Right atrium auricular region (tissue), 2 donors: ENCODE data around the gene PSMA7. TPM values are rescaled to one million over a fixed set of nuclear protein-coding genes. Genes with fewer than 3 reads are reported as not detected.

Experiments
- DNase-seq: peaks from one replicate; pipeline ENCODE4 v3.0.0-alpha.2; 2019; ENCODE audit warnings: low spot score
- H3K27ac ChIP-seq, 2 donors: fragments of 200-600 bp; sonication (generic); 1 replicate in 1 of 2; 2 replicates in 1 of 2; pipeline ENCODE4 v1.5.1; 2016 to 2019
- H3K27me3 ChIP-seq, 2 donors: fragments of 200-600 bp; sonication (generic); one replicate each; pipeline versions ENCODE4 v1.5.1 to v1.6.0; 2017 to 2019
- H3K36me3 ChIP-seq: fragments of 200-600 bp; sonication (generic); one replicate; pipeline ENCODE4 v1.5.1; 2016
- H3K4me1 ChIP-seq, 2 donors: fragments of 200-600 bp; sonication (generic); one replicate each; pipeline versions ENCODE4 v1.5.1 to v1.6.0; 2017 to 2019
- H3K4me3 ChIP-seq, 2 donors: fragments of 200-600 bp; sonication (generic); 1 replicate in 1 of 2; 2 replicates in 1 of 2; pipeline ENCODE4 v1.5.1; 2017 to 2019; ENCODE audit warnings: mild to moderate bottlenecking in 1 of 2, moderate library complexity in 1 of 2
- H3K9me3 ChIP-seq, 2 donors: fragments of 200-600 bp; sonication (generic); one replicate each; pipeline ENCODE4 v1.5.1; 2019
- CTCF ChIP-seq, 2 donors: fragments of 200-600 bp; sonication (generic); IDR thresholded peaks; one replicate each; pipeline ENCODE4 v1.5.1; 2019; ENCODE audit warnings: antibody characterized with exemption in 2 of 2
- total RNA-seq, 2 donors: library from RNA; depleted of rRNA; stranded (reverse); fragments of >200 nt; gene quantifications; one replicate each; pipeline ENCODE4 v1.1.0, GENCODE V29; 2016

The PSMA7 gene
- total RNA-seq, result 100 to 1,000 TPM; 258 to 313 TPM

- Histone ChIP-seq H3K4me3 (peak within 1 kb of the TSS; percentile 85 to 92), H3K27ac (peak within 1 kb of the TSS; percentile 89 to 96), H3K4me1 (peaks cover 0 to 46% of the 10 kb centered on the region in 2 donors), H3K9me3 (no peaks in the 10 kb centered on the region), H3K27me3 (no peaks in the 10 kb centered on the region), H3K36me3 (peaks cover 26% of the 10 kb centered on the region)
- peak; percentile 86 for DNase-seq
- no peak for TF ChIP-seq CTCF (IDR thresholded peaks at IDR 0.05)
These were observed at the start of gene PSMA7, which contains the start of gene SS18L1 for GRCh38 chr20:62143081-62143956. Gene PSMA7, minus strand, starts transcription at chr20:62143394. Its CDS starts 91 bp downstream, at chr20:62143303. Gene SS18L1, plus strand, starts transcription at chr20:62143769. Its CDS starts 52 bp downstream, at chr20:62143821.

GRCh38 chr20:62192635-62193034 lies 49.4 kb upstream of the PSMA7 start:
- Histone ChIP-seq H3K27me3 (no peaks in the 10 kb centered on the region), H3K27ac (no peak overlapping the region), H3K36me3 (peaks cover 30% of the 10 kb centered on the region), H3K4me1 (peaks cover 0 to 11% of the 10 kb centered on the region in 2 donors), H3K9me3 (no peaks in the 10 kb centered on the region), H3K4me3 (no peak overlapping the region)
- no peak for DNase-seq
- TF ChIP-seq CTCF (IDR thresholded peaks at IDR 0.05), result no peak

DNA sequence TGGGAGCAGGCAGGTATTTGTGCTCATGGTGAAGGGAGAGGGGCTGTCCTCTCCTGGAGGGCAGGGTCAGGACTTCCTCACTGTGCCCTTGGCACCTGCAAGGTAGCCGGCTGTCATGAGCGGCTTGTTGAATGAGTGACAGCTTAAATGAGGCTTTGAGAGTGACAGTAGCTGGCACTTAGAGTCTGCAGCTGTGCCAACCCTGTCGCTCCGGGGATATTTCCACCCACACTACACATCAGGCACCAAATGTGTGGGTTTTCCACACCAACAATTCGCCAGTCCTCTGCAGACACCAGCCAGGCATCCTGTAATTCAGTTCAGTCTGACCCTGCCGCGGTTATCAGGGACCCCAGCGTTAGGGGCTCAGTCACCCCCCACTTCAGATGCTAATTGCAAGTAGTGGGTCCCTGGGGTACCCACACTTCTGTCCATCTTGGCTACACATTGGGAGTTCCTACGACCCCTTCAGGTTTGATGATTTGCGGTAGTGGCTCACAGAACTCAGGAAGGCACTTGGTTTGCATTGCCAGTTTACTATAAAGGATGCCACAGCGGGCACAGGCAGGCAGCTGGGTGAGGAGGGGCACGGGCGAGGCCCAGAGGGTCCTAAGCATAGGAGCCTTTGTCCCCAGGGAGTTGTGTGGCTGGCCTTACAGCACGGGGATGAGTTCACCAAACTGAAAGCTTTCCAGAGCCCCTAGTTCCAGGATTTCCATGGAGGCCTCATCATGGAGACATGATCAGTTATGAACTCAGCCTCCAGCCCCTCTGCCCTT lies 48.8 kb upstream of the PSMA7 start:
- TF ChIP-seq CTCF (IDR thresholded peaks at IDR 0.05), result no peak
- Histone ChIP-seq H3K27ac (no peak overlapping the region), H3K4me1 (peaks cover 0 to 17% of the 10 kb centered on the region in 2 donors), H3K9me3 (no peaks in the 10 kb centered on the region), H3K27me3 (no peaks in the 10 kb centered on the region), H3K36me3 (peaks cover 24% of the 10 kb centered on the region), H3K4me3 (no peak overlapping the region)
- DNase-seq, result no peak

DNA sequence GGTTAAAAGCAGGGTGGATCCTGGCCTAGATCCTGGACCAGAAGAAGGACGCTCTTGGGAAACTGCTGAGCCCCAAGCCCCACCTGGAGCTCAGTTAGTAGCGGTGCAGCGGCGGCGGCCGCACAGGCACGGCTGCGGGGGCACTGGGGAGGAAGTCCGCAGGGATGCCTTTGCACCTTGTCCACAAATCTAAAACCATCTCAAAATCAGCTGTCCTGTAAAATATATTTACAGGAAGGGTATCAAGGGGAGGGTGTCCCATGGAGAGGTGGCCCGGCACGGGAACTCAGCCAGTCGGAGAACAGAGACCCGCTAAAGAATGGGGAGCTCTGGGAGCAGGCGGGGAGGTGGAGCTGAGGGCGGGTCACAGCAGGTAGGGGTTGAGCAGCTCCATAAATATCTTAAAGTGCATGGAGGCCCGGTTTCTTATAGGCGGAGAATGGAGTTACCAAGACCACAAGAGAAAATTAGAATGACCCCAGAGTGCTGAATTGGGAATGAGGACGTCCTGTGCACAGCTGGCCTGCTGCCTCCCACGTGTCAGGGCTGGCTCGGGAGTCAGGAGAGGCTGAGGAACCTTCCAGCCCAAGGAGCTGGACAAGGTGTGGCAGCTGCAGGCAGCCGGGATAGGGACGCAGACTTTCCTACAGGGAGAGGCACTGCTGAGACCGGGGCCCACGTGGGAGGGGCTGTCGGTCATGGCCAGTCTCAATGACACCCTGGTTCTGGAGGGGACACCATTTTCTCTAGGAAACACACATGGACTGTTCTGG lies 47.6 kb upstream of the PSMA7 start:
- H3K4me1 ChIP-seq, result peaks cover 0 to 21% of the 10 kb centered on the region in 2 donors
- no peaks in the 10 kb centered on the region for H3K27me3 ChIP-seq
- peaks cover 24% of the 10 kb centered on the region for H3K36me3 ChIP-seq
- no peak overlapping the region for H3K27ac ChIP-seq
- no peaks in the 10 kb centered on the region for H3K9me3 ChIP-seq
- TF ChIP-seq CTCF (IDR thresholded peaks at IDR 0.05), result no peak
- no peak for DNase-seq
- no peak overlapping the region for H3K4me3 ChIP-seq
